Gastroesophageal sphincter (tissue), 3 donors: ENCODE results near the gene PLRG1.

Source experiments
- EP300 ChIP-seq: sonication (generic); formaldehyde crosslinking; IDR thresholded peaks from one replicate; pipeline ENCODE4 v1.6.1; 2017; ENCODE audit warnings: antibody characterized with exemption, mild to moderate bottlenecking
- TF ChIP-seq, protein P1 (sequence below), 4 experiments: fragments of 200-600 bp in 2 of 4; fragments of 450-650 bp in 2 of 4; sonication (generic) in 1 of 4; IDR thresholded peaks; one replicate each; pipeline ENCODE4 v1.5.1; 2017 to 2019; ENCODE audit warnings: antibody characterized with exemption in 4 of 4, mild to moderate bottlenecking in 2 of 4, moderate library complexity in 2 of 4

GRCh38 chr4:154560419-154560801 is 10.2 kb upstream of the PLRG1 start:
- TF ChIP-seq, protein P1, sequence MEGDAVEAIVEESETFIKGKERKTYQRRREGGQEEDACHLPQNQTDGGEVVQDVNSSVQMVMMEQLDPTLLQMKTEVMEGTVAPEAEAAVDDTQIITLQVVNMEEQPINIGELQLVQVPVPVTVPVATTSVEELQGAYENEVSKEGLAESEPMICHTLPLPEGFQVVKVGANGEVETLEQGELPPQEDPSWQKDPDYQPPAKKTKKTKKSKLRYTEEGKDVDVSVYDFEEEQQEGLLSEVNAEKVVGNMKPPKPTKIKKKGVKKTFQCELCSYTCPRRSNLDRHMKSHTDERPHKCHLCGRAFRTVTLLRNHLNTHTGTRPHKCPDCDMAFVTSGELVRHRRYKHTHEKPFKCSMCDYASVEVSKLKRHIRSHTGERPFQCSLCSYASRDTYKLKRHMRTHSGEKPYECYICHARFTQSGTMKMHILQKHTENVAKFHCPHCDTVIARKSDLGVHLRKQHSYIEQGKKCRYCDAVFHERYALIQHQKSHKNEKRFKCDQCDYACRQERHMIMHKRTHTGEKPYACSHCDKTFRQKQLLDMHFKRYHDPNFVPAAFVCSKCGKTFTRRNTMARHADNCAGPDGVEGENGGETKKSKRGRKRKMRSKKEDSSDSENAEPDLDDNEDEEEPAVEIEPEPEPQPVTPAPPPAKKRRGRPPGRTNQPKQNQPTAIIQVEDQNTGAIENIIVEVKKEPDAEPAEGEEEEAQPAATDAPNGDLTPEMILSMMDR (IDR thresholded peaks at IDR 0.05): no peak
- TF ChIP-seq EP300: no peak
